Tibial nerve (tissue), 4 donors: Measurements from ENCODE around the gene STAT5A.

Experiments
- CTCF ChIP-seq, 5 experiments: fragments of 200-600 bp in 3 of 5; fragments of 450-650 bp in 2 of 5; sonication (generic) in 3 of 5; IDR thresholded peaks; one replicate each; pipeline ENCODE4 v1.5.1; 2016 to 2019; ENCODE audit warnings: antibody characterized with exemption in 5 of 5, mild to moderate bottlenecking in 3 of 5, moderate library complexity in 2 of 5
- EP300 ChIP-seq, 2 donors: sonication (generic); formaldehyde crosslinking; IDR thresholded peaks; one replicate each; pipeline ENCODE4 v1.6.1; 2017; ENCODE audit warnings: antibody characterized with exemption in 2 of 2, mild to moderate bottlenecking in 1 of 2
- POLR2A ChIP-seq, 2 donors: fragments of 450-650 bp; IDR thresholded peaks; one replicate each; pipeline ENCODE4 v1.6.1; 2017; ENCODE audit warnings: antibody characterized with exemption in 2 of 2, mild to moderate bottlenecking in 2 of 2, moderate library complexity in 2 of 2

- TF ChIP-seq POLR2A (IDR thresholded peaks at IDR 0.05) (no peak), EP300 (IDR thresholded peaks at IDR 0.05) (no peak), CTCF (IDR thresholded peaks at IDR 0.05) (no peak)
Measured at GRCh38 chr17:42286411-42287221, 1.7 kb upstream of the STAT5A start.
